SU-DHL-6 (cell line): Measurements from ENCODE around the gene BAX.

Experiments
- H2AFZ ChIP-seq: fragments of 200-600 bp; sonication (generic); 2 replicates; pipeline ENCODE4 v1.6.1; 2014; ENCODE audit warnings: low read depth, mild to moderate bottlenecking, moderate library complexity, mixed read lengths, antibody characterized with exemption, low read length; ENCODE audit not compliant: severe bottlenecking
- H3F3A ChIP-seq: fragments of 200-600 bp; shearing (Covaris generic); 2 replicates; pipeline ENCODE4 v1.6.0; 2016; ENCODE audit warnings: antibody characterized with exemption, mild to moderate bottlenecking; ENCODE audit not compliant: insufficient read depth
- H3K27ac ChIP-seq: fragments of 200-600 bp; sonication (generic); 2 replicates; pipeline ENCODE4 v1.5.1; 2016; ENCODE audit warnings: low read depth, mild to moderate bottlenecking, low read length, moderate library complexity, mixed read lengths
- H3K27me3 ChIP-seq: fragments of 200-600 bp; sonication (generic), shearing (Covaris generic); 2 replicates; pipeline ENCODE4 v1.6.0; 2014; ENCODE audit warnings: mild to moderate bottlenecking, low read length
- H3K36me3 ChIP-seq: fragments of 200-600 bp; sonication (generic); 2 replicates; pipeline ENCODE4 v1.6.1; 2014; ENCODE audit warnings: mild to moderate bottlenecking, low read length, mixed read lengths
- H3K4me2 ChIP-seq: fragments of 300-600, 200-600 bp; shearing (Covaris generic), sonication (generic); 2 replicates; pipeline ENCODE4 v1.6.0; 2014; ENCODE audit warnings: low read length, low read depth, mild to moderate bottlenecking; ENCODE audit not compliant: poor library complexity, severe bottlenecking
- H3K4me3 ChIP-seq: fragments of 200-600 bp; sonication (generic); 2 replicates; pipeline ENCODE4 v1.5.1; 2014; ENCODE audit warnings: antibody characterized with exemption, low read length, mild to moderate bottlenecking, mixed read lengths; ENCODE audit not compliant: insufficient read depth, poor library complexity, severe bottlenecking
- H3K79me2 ChIP-seq: fragments of 200-600 bp; sonication (generic); 2 replicates; pipeline ENCODE4 v1.6.1; 2014; ENCODE audit warnings: mild to moderate bottlenecking, low read length, moderate library complexity; ENCODE audit not compliant: insufficient read depth
- H3K9ac ChIP-seq: fragments of 200-600 bp; sonication (generic); 2 replicates; pipeline ENCODE4 v1.7.0; 2014; ENCODE audit warnings: mild to moderate bottlenecking, low read length
- H3K9me2 ChIP-seq: fragments of 200-600 bp; sonication (generic); replicated peaks from 2 replicates; pipeline ENCODE4 v1.6.1; 2014; ENCODE audit warnings: low read length; ENCODE audit not compliant: insufficient read depth
- H3K9me3 ChIP-seq: fragments of 200-600 bp; sonication (generic); 2 replicates; pipeline ENCODE4 v1.6.1; 2014; ENCODE audit warnings: low read length, mixed read lengths; ENCODE audit not compliant: insufficient read depth
- H4K20me1 ChIP-seq: fragments of 200-600 bp; sonication (generic); 2 replicates; pipeline ENCODE4 v1.6.1; 2014; ENCODE audit warnings: low read depth, mild to moderate bottlenecking, antibody characterized with exemption, low read length, moderate library complexity, mixed read lengths
- CTCF ChIP-seq: fragments of 200-600 bp; sonication (generic); IDR thresholded peaks from one replicate; pipeline ENCODE4 v1.5.1; 2017; ENCODE audit warnings: antibody characterized with exemption, mild to moderate bottlenecking, low read length, moderate library complexity; ENCODE audit not compliant: insufficient read depth, poor library complexity, severe bottlenecking
- EZH2phosphoT487 ChIP-seq: fragments of 200-600 bp; sonication (generic), shearing (Covaris generic); conservative IDR thresholded peaks from 2 replicates; pipeline ENCODE4 v1.6.1; 2018; ENCODE audit warnings: mild to moderate bottlenecking, antibody characterized with exemption, low read length, moderate library complexity, mixed read lengths

BAX gene

DNA sequence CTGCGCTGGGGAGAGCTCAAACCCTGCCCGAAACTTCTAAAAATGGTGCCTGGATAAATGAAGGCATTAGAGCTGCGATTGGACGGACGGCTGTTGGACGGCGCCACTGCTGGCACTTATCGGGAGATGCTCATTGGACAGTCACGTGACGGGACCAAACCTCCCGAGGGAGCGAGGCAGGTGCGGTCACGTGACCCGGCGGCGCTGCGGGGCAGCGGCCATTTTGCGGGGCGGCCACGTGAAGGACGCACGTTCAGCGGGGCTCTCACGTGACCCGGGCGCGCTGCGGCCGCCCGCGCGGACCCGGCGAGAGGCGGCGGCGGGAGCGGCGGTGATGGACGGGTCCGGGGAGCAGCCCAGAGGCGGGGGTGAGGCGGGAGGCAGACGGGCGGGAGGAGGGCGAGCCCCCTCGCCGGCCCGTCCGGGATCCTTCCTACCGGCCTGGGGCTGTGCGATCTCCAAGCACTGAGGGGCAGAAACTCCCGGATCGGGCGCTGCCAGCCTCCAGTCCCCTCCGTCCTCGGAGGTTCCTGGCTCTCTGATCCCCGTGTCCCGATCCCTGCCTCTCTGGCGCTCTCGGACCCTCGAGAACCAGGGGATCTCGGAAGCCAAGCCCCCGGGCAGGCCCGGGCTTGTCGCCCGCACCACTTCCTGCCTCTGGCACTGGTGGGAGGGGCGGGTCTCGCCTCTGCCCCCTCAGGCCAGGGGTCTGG lies at the start of gene BAX:
BAX (plus strand) TSS at position 281 of the 713 bp plus-strand sequence; CDS start at position 335, 54 bp downstream.
- Histone ChIP-seq H3K9me2 (no peaks in the 10 kb centered on the region), H3K36me3 (no peaks in the 10 kb centered on the region), H4K20me1 (no peaks in the 10 kb centered on the region), H3K4me2 (peak within 1 kb of the TSS; percentile 72), H3K9me3 (no peaks in the 10 kb centered on the region), H3K4me3 (peak within 1 kb of the TSS; percentile 85), H3F3A (0 out of 2 replicates have a peak, but pooled peaks cover 8% of the 10 kb centered on the region), H3K27ac (peak within 1 kb of the TSS; percentile 85), H3K79me2 (peaks cover 17% of the 10 kb centered on the region), H3K27me3 (no peaks in the 10 kb centered on the region), H3K9ac (peak within 1 kb of the TSS; percentile 97), H2AFZ (peak within 1 kb of the TSS; percentile 56)
- TF ChIP-seq EZH2phosphoT487 (no peak), CTCF (no peak)

GRCh38 chr19:48905664-48906063 lies 49.0 kb upstream of the BAX start:
- Histone ChIP-seq H3K27me3 (no peaks in the 10 kb centered on the region), H3K9me3 (no peaks in the 10 kb centered on the region), H3K4me3 (no peak overlapping the region), H3F3A (peaks cover 7% of the 10 kb centered on the region), H3K4me2 (no peak overlapping the region), H3K9me2 (no peaks in the 10 kb centered on the region), H3K27ac (no peak overlapping the region), H3K79me2 (peaks cover 7% of the 10 kb centered on the region; the same call in 1 of the 2 replicates), H2AFZ (no peak overlapping the region), H3K36me3 (0 out of 2 replicates have a peak, but pooled peaks cover under 1% of the 10 kb centered on the region), H4K20me1 (no peaks in the 10 kb centered on the region), H3K9ac (no peak overlapping the region)
- no peak for TF ChIP-seq EZH2phosphoT487
- no peak for TF ChIP-seq CTCF

- Histone ChIP-seq H3K27ac (no peak overlapping the region), H3K36me3 (0 out of 2 replicates have a peak, but pooled peaks cover 5% of the 10 kb centered on the region), H3K4me2 (no peak overlapping the region), H3K79me2 (0 out of 2 replicates have a peak, but pooled peaks cover 3% of the 10 kb centered on the region), H2AFZ (no peak overlapping the region), H3K4me3 (no peak overlapping the region), H4K20me1 (no peaks in the 10 kb centered on the region), H3K9me3 (no peaks in the 10 kb centered on the region), H3K9me2 (no peaks in the 10 kb centered on the region), H3F3A (peaks cover 7% of the 10 kb centered on the region), H3K9ac (no peak overlapping the region), H3K27me3 (no peaks in the 10 kb centered on the region)
- TF ChIP-seq EZH2phosphoT487 (no peak), CTCF (no peak)
These were observed 48.4 kb upstream of the BAX start for GRCh38 chr19:48906324-48906723.
